ENCODE results near the gene CRYGS. TPM values are rescaled to one million over a fixed set of nuclear protein-coding genes. Genes with fewer than 3 reads are reported as not detected.
A peak's percentile ranks its signal among the peaks of the same experiment; 100 is the strongest.
"Not testable (repeated sequence)": the region's sequence is repeated elsewhere in the genome, so short reads cannot be mapped to it uniquely, and the experiment has no call there.

Gene CRYGS
- total RNA-seq, 1 experiment from 2014 or later = 4.3 TPM

DNA sequence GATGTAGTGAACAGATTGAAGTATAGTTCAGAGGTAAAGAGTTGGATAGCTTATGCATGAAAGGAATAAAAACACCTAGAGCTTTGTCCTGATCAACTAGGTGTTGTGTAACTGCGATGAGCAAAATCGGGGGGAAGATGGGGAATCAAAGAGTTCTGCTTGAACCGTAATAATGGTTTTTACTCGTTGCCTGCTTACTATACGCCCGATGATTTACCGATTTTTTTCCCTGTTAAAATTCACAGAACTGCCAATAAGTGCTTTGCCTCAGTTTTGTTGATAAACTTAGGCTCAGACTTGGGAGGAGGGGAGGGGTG is 25.6 kb upstream of the CRYGS start (continued):
- TF ChIP-seq, protein P1, sequence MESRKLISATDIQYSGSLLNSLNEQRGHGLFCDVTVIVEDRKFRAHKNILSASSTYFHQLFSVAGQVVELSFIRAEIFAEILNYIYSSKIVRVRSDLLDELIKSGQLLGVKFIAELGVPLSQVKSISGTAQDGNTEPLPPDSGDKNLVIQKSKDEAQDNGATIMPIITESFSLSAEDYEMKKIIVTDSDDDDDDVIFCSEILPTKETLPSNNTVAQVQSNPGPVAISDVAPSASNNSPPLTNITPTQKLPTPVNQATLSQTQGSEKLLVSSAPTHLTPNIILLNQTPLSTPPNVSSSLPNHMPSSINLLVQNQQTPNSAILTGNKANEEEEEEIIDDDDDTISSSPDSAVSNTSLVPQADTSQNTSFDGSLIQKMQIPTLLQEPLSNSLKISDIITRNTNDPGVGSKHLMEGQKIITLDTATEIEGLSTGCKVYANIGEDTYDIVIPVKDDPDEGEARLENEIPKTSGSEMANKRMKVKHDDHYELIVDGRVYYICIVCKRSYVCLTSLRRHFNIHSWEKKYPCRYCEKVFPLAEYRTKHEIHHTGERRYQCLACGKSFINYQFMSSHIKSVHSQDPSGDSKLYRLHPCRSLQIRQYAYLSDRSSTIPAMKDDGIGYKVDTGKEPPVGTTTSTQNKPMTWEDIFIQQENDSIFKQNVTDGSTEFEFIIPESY (IDR thresholded peaks at IDR 0.05; ENCODE audit: extremely low read depth, insufficient replicate concordance, low read length) = no peak
- TF ChIP-seq EGR1 (IDR thresholded peaks at IDR 0.05; ENCODE audit: low read depth) = no peak

DNA sequence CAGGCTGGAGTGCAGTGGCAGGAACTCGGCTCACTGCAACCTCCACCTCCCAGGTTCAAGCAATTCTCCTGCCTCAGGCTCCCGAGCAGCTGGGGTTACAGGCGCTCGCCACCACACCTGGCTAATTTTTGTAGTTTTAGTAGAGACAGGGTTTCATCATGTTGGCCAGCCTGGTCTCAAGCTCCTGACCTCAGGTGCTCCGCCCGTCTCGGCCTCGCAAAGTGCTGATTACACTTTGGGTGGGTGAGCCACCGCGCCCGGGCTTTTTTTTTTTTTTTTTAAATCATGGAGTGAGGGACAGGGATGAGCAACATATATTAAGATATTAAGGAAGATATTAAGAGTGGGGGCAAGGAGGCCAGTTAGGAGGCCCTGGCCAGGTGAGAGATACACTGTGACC is 25.2 kb upstream of the CRYGS start:
- peak overlapping the region; percentile 89 for H3K9ac ChIP-seq (ENCODE audit: low read length)

More for the DNA sequence above, 25.2 kb upstream of the CRYGS start:
- H3K27me3 ChIP-seq (ENCODE audit: insufficient read depth, low read length); H3K9me3 ChIP-seq (ENCODE audit: control insufficient read depth in 1 of 2, insufficient read depth in 1 of 2, low read depth in 1 of 2, low read length in 2 of 2); CTCF ChIA-PET; RAD21 ChIA-PET (ENCODE audit: low non-redundant PET in 1 of 2, low total read pairs in 2 of 2, uncharacterized antibody in 2 of 2, unreplicated experiment in 2 of 2); BruUV-seq (replicated peaks); H2AFZ ChIP-seq (ENCODE audit: low read depth, low read length, poor library complexity, severe bottlenecking); ATAC-seq; H3K9me2 ChIP-seq (ENCODE audit: insufficient read depth); DNase-seq (ENCODE audit: low read depth, low spot score); H4K20me1 ChIP-seq (ENCODE audit: insufficient read depth): not testable (repeated sequence)
- POLR2A ChIA-PET = interaction anchor here (1.3 to 1.6 kb wide), 2 partner anchors 12 to 21 kb away, joined by 9 read pairs; no protein-coding TSS in a partner anchor
- intact Hi-C loops (cut with micrococcal nuclease) = loop anchor here (5.0 kb wide), 1 partner anchor 238 kb away; the partner anchor contains the start of gene RFC4
- peak overlapping the region; percentile 44; the same call in 1 of the 2 replicates for H3K27ac ChIP-seq (ENCODE audit: low read depth, low read length)
- H3K4me3 ChIP-seq (replicated peaks in 1 of 2; ENCODE audit: low read depth in 1 of 2, low read length in 2 of 2) = peak overlapping the region; percentile 87 to 94
- peaks cover 72% of the 10 kb centered on the region for H3K79me2 ChIP-seq (ENCODE audit: insufficient read depth, low read length)
- peaks cover 11 to 32% of the 10 kb centered on the region in 2 experiments for H3K4me1 ChIP-seq (ENCODE audit: control insufficient read depth in 1 of 2, insufficient read depth in 2 of 2, low read length in 2 of 2)
- H3K36me3 ChIP-seq (ENCODE audit: control insufficient read depth in 1 of 2, insufficient read depth in 2 of 2, low read length in 2 of 2) = peaks cover 11 to 13% of the 10 kb centered on the region in 2 experiments; a peak in 3 of 4 replicates
- H3K4me2 ChIP-seq (ENCODE audit: low read length) = peak overlapping the region; percentile 92

Measured in HCT116 (cell line).